Pancreas (tissue), 10 donors: Measurements from ENCODE around the gene GALE. TPM values are rescaled to one million over a fixed set of nuclear protein-coding genes. Genes with fewer than 3 reads are reported as not detected.

ENCODE experiments used
- ATAC-seq, 4 donors: fragments of 200-7000 bp; cut with Tn5 transposase; one replicate each; pipeline versions ENCODE4 v1.8.0 to v1.9.1; 2020; ENCODE audit warnings: mild to moderate bottlenecking in 4 of 4, moderate library complexity in 4 of 4
- DNase-seq, 6 donors: peaks; one replicate each; pipeline ENCODE4 v3.0.0-alpha.2; 2020
- FAIRE-seq: peaks from 2 replicates; lab custom pipeline; 2012; peaks lifted over from hg19 to GRCh38; lab: Jason Lieb, UNC
- H3K27ac ChIP-seq, 4 donors: fragments of 200-600 bp; sonication (generic); 1 replicate in 3 of 4; 2 replicates in 1 of 4; pipeline versions ENCODE4 v1.5.0 to v1.8.0; 2020
- H3K27me3 ChIP-seq, 4 donors: fragments of 200-600 bp; one replicate each; pipeline ENCODE4 v1.8.0; 2021
- H3K36me3 ChIP-seq, 3 donors: fragments of 200-600 bp; sonication (generic) in 1 of 3; one replicate each; pipeline versions ENCODE4 v1.5.0 to v1.8.0; 2020 to 2021
- H3K4me1 ChIP-seq, 3 donors: fragments of 200-600 bp; one replicate each; pipeline ENCODE4 v1.8.0; 2021
- H3K4me3 ChIP-seq, 4 donors: fragments of 200-600 bp; sonication (generic) in 2 of 4; one replicate each; pipeline versions ENCODE4 v1.5.0 to v1.8.0; 2020 to 2021
- H3K9me3 ChIP-seq, 4 donors: fragments of 200-600 bp; one replicate each; pipeline ENCODE4 v1.8.0; 2021
- CTCF ChIP-seq, 4 donors: fragments of 200-600 bp; sonication (generic) in 3 of 4; IDR thresholded peaks; one replicate each; pipeline versions ENCODE4 v1.5.0 to v1.8.0; 2021; ENCODE audit warnings: antibody characterized with exemption in 4 of 4
- WGBS, 2 donors: extraction: QIAGEN DNeasy Blood & Tissue Kit; methylation state at CpG; one replicate each; pipeline ENCODE4 v1.1.7; 2013; 5-methylcytosine and 5-hydroxymethylcytosine counted together
- intact Hi-C, 3 donors: fragments of 100-400 bp; cut with DNase I; formaldehyde crosslinking; loops; one replicate each; pipeline versions ENCODE4 v1.11.1 to v1.14.2; 2022
- polyA plus RNA-seq, 2 donors: library from polyadenylated mRNA; stranded (reverse); fragments of 200-250 nt; gene quantifications; one replicate each; pipeline ENCODE4 v1.2.3, GENCODE V29; 2013
- total RNA-seq, 6 donors: library from RNA; stranded (reverse); fragmentation: NEBNext Ultra II Directional in 4 of 6; extraction: Animal tissue kit (Norgen Biotek cat#: 25700) in 4 of 6; gene quantifications; one replicate each; pipeline versions ENCODE4 v1.2.1 to v1.2.4, GENCODE V29; 2021 to 2023
- donor health status: healthy with polysubstance abuse.
- donor health status: DM: no; HTN: no; CAD: no; lungs with moderate emphysema.
- donor health status: DM: no; HTN: no; CAD: no.
- donor health status: control.
- donor health status: control.
- donor health status: Bipolar disorder and iron deficiency.
- donor health status: DM: yes; HTN: yes; CAD: no.
- donor health status: DM: no; HTN: no; CAD: no.
- donor health status: DM: no; HTN: no; CAD: no.
- donor health status: DM: yes; HTN: yes; CAD: no.

GALE gene
- total and polyA plus RNA-seq, 8 donors = 5.6 to 34.6 (median 13.4) TPM

- H3K4me3 ChIP-seq = no peak overlapping the region
- intact Hi-C loops = no loop called here
- H3K4me1 ChIP-seq = peaks cover 0 to 5% (median 0%) of the 10 kb centered on the region in 3 donors
- ATAC-seq = peak; percentile 66 to 85 (median 80)
- H3K27ac ChIP-seq = peak overlapping the region in 1 of 4 donors; percentile 58
- WGBS, 2 donors = 69 to 79% methylated on average over 3 of the region's 3 CpGs
- no peak for FAIRE-seq
- H3K36me3 ChIP-seq = peaks cover 0 to 28% (median 8%) of the 10 kb centered on the region in 3 donors
- peak in 2 of 6 donors; percentile 35 to 57 for DNase-seq
- peak; percentile 31 to 49 (median 38) for TF ChIP-seq CTCF (IDR thresholded peaks at IDR 0.05)
- no peaks in the 10 kb centered on the region for H3K27me3 ChIP-seq
- no peaks in the 10 kb centered on the region for H3K9me3 ChIP-seq
These were observed 10.4 kb upstream of the GALE start for GRCh38 chr1:23810818-23811540.

- peak overlapping the region in 1 of 4 donors; percentile 58 for H3K27ac ChIP-seq
- H3K9me3 ChIP-seq = no peaks in the 10 kb centered on the region
- ATAC-seq (peak; percentile 94 to 98 (median 96)), DNase-seq (peak; percentile 81 to 89 (median 86)), FAIRE-seq (no peak)
- H3K27me3 ChIP-seq = no peaks in the 10 kb centered on the region
- peak; percentile 51 to 75 (median 62) for TF ChIP-seq CTCF (IDR thresholded peaks at IDR 0.05)
- intact Hi-C loops = no loop called here
- no peak overlapping the region for H3K4me3 ChIP-seq
- WGBS, 2 donors = 24 to 26% methylated on average over 6 of the region's 6 CpGs
- H3K4me1 ChIP-seq = peaks cover 0 to 5% (median 0%) of the 10 kb centered on the region in 3 donors
- peaks cover 0 to 17% (median 8%) of the 10 kb centered on the region in 3 donors for H3K36me3 ChIP-seq
These were observed 9.2 kb upstream of the GALE start for GRCh38 chr1:23809751-23810171.

GRCh38 chr1:23807453-23807852, 6.9 kb upstream of the GALE start:
- Histone ChIP-seq H3K9me3 (no peaks in the 10 kb centered on the region), H3K36me3 (peaks cover 0 to 3% (median 0%) of the 10 kb centered on the region in 3 donors), H3K4me3 (no peak overlapping the region), H3K4me1 (peaks cover 0 to 5% (median 0%) of the 10 kb centered on the region in 3 donors), H3K27ac (no peak overlapping the region), H3K27me3 (no peaks in the 10 kb centered on the region)
- intact Hi-C loops = no loop called here
- ATAC-seq = no peak
- no peak for TF ChIP-seq CTCF (IDR thresholded peaks at IDR 0.05)
- no peak for DNase-seq
- WGBS, 2 donors = 83 to 89% methylated on average over 3 of the region's 3 CpGs
- no peak for FAIRE-seq

GRCh38 chr1:23806280-23806679, 5.7 kb upstream of the GALE start:
- no peak overlapping the region for H3K27ac ChIP-seq
- intact Hi-C loops = no loop called here
- H3K27me3 ChIP-seq = no peaks in the 10 kb centered on the region
- 86 to 90% methylated on average over 6 of the region's 6 CpGs for WGBS, 2 donors
- no peak for ATAC-seq
- no peak overlapping the region for H3K4me3 ChIP-seq
- no peak for FAIRE-seq
- TF ChIP-seq CTCF (IDR thresholded peaks at IDR 0.05) = no peak
- no peaks in the 10 kb centered on the region for H3K9me3 ChIP-seq
- no peak for DNase-seq
- H3K36me3 ChIP-seq = no peaks in the 10 kb centered on the region
- peaks cover 0 to 11% (median 0%) of the 10 kb centered on the region in 3 donors for H3K4me1 ChIP-seq

GRCh38 chr1:23805025-23805424, 4.5 kb upstream of the GALE start:
- Histone ChIP-seq H3K4me1 (peaks cover 0 to 8% (median 0%) of the 10 kb centered on the region in 3 donors), H3K4me3 (no peak overlapping the region), H3K27ac (no peak overlapping the region), H3K36me3 (no peaks in the 10 kb centered on the region), H3K27me3 (no peaks in the 10 kb centered on the region), H3K9me3 (no peaks in the 10 kb centered on the region)
- TF ChIP-seq CTCF (IDR thresholded peaks at IDR 0.05) = no peak
- ATAC-seq (no peak), FAIRE-seq (no peak), DNase-seq (no peak)
- 93 to 94% methylated on average over 2 of the region's 2 CpGs for WGBS, 2 donors
- intact Hi-C loops = no loop called here
